ENCODE data around the gene RC3H1.

- TF ChIP-seq CTCF (IDR thresholded peaks at IDR 0.05; ENCODE audit: low read depth, low read length, missing input control) (no peak), YY1 (IDR thresholded peaks at IDR 0.05) (no peak), MAX (IDR thresholded peaks at IDR 0.05) (no peak), JUND (IDR thresholded peaks at IDR 0.05) (no peak)
Measured at GRCh38 chr1:174039027-174039426, 16.9 kb upstream of the RC3H1 start.

All from liver (tissue), 3 donors.